NCI-H524 (cell line): ENCODE data around the gene C3AR1.
"Not testable (repeated sequence)": the region's sequence is repeated elsewhere in the genome, so short reads cannot be mapped to it uniquely, and the experiment has no call there.

Source experiments
- DNase-seq, 2 experiments: peaks; one replicate each; lab custom pipeline; 2025; lab: John Stamatoyannopoulos, UW

C3AR1 gene

GRCh38 chr12:8028267-8028666 lies 37.9 kb downstream of the C3AR1 start:
- no peak for DNase-seq

DNA sequence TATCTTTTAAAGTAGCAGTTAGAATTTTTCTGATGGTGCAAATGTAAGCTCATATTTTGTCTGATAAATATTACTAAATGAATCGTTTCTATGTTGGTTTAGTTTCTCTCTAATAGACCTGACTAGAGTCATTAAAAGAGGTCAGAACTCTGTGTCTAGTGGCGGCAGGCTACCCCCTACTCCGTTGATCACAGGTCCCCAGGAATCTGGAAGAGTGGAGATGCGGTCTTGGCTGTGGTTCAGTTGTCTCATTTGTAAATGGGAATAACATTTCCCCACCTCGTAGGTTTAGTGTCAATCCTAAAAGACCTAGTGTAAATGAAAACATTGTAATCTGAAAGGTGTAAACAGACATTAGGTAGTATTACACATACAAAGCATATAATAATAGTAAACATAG lies 38.3 kb downstream of the C3AR1 start:
- no peak for DNase-seq

- DNase-seq, result peak; percentile 97 to 98
These were observed 39.8 kb downstream of the C3AR1 start for GRCh38 chr12:8026291-8026900.

DNA sequence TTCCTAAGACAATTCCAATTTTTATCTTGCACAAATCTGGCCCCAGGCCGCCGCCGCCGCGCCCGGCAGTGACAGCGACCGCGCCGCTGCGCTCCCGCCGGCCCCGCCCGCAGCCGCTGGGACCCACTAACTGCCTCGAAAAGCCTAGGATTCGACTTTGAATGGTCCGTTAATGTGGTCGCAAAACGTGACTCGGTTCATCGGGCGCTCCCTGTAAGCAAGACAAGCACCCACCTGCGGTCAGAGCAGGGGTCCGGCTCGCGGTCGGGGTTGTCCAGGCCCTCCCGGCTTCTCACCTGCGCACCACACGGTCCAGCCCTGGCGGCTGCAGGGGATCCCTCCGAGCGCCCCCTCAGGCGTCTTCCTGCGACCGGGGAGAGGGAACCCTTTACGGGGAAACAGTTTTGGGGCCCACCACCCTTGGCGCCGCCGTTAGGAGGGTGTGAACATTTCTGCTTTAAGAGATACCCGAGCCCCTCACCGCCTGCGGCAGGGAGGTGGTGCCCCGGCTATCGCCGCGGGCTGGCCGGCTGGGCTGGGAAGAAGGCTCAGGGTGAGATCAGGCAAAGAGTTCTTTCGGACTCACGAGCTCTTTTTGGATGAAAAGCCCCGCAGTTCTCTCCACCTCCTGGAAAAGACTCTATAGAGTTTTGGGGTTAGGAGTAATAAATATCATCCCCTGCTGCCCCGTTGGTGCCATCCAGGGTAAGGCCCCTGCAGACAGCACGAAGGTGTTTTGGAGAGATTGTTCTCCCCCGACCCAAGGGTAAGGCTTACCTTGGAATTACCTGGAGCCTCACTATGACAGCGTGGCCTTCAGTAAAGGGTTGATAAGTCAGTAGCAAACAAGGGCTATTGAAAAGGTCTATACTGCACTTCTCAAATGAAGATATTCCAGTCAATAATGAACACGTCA lies 47.2 kb downstream of the C3AR1 start:
- DNase-seq, result peak; percentile 64 to 82

GRCh38 chr12:8018213-8018612 lies 47.9 kb downstream of the C3AR1 start:
- not testable (repeated sequence) for DNase-seq

DNA sequence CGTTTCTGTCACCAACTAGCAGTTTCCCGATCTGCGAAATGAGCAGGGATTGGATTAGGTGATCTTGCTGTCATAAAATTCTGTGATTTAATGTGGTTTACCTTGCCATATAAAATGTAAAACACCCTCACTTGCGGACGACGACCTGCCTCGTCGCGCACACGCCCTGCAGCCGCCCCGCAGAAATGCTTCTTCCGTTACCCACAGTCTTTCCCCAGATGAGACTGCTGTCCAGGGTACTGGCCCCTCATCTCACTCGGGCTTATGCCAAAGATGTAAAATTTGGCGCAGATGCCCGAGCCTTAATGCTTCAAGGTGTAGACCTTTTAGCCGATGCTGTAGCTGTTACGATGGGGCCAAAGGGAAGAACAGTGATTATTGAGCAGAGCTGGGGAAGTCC lies 51.3 kb downstream of the C3AR1 start:
- no peak for DNase-seq

DNA sequence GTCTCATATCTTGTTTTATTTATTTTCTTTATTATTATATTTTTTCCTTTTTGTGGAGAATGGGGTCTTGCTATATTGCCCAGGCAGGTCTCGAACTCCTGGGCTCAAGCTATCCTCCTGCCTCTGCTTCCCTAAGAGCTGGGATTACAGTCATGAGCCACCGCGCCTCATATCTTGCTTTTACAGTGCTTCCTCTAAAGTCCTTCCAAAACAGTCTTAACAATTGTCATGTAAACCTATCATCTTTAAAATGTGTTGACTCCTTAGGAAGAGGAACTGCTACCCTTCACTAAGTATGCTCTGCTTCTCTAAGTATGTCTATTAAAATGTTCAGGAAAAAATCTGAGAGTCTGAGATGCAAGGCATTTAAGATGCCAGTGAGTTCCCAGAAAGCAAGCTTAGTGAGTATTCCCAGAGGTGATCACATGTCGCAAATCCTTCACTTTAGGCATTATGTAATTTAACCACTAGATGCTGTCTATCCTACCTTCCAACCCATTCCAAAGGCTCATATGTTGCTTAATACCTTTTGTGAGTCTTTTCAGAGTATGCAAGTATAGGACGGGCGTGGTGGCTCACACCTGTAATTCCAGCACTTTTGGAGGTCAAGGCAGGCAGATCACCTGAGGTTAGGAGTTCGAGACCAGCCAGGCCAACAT lies 53.4 kb downstream of the C3AR1 start:
- DNase-seq, result peak in 1 of 2 experiments; percentile 13

DNA sequence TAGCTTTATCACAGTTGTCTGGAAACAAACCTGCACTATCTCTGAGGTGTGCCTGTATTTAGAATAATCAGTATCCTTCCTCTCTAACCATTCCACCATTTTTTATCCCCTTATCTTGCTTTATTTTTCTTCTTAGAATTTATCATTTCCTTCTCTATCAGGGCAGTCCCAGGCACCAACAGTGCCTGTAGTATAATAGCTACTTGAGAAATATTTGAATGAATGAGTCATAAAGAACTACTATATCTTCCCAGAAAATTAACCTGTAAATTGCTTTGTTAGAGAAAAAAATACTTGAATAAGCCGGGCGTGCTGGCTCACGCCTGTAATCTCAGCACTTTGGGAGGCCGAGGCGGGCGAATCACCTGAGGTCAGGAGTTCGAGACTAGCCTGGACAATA lies 54.8 kb downstream of the C3AR1 start:
- no peak for DNase-seq
